HepG2 (cell line): ENCODE data around the gene GSG1. TPM values are rescaled to one million over a fixed set of nuclear protein-coding genes. Genes with fewer than 3 reads are reported as not detected.

Source experiments
- ATAC-seq: fragments of 200-7000 bp; cut with Tn5 transposase; 3 replicates; pipeline ENCODE4 v1.9.1; 2020; ENCODE audit warnings: mild to moderate bottlenecking, moderate library complexity
- BruUV-seq: library from RNA; stranded (reverse); fragments of 400-500 nt; replicated peaks from 2 replicates; lab custom pipeline; 2021; lab: Mats Ljungman, UMichigan
- CTCF ChIA-PET: fragments of 300-600 bp; formaldehyde crosslinking; extraction: SDS; loops from one replicate; lab custom pipeline; 2021; ENCODE audit warnings: low total read pairs, inconsistent platforms, low intra/inter-chr PET ratio; lab: Yijun Ruan, JAX
- POLR2A ChIA-PET: fragments of 350-600 bp; sonication (Branson Sonifier 250); formaldehyde crosslinking; loops from one replicate; lab custom pipeline; 2020; ENCODE audit warnings: antibody characterized with exemption, inconsistent platforms; lab: Yijun Ruan, JAX
- DNase-seq: peaks from one replicate; pipeline ENCODE4 v3.0.0-alpha.2; 2015; ENCODE audit warnings: low spot score
- FAIRE-seq: peaks from 3 replicates; lab custom pipeline; 2011; peaks lifted over from hg19 to GRCh38; lab: Jason Lieb, UNC
- H2AFZ ChIP-seq: one replicate; pipeline ENCODE4 v1.6.1; 2011; ENCODE audit warnings: low read length, inconsistent platforms
- H3K27ac ChIP-seq: fragments of 300-600 bp; 3 replicates; pipeline ENCODE4 v1.8.0; 2011; ENCODE audit warnings: mixed run types, mild to moderate bottlenecking, mixed read lengths, low read length, inconsistent platforms; ENCODE audit not compliant: insufficient read depth; ENCODE audit errors: extremely low read length
- H3K27me3 ChIP-seq, 2 experiments: fragments of 200-600 bp in 1 of 2; 2 replicates in 1 of 2; 3 replicates in 1 of 2; pipeline versions ENCODE4 v1.6.0 to v1.8.0; 2011; ENCODE audit warnings: low read length in 2 of 2, mild to moderate bottlenecking in 2 of 2, moderate library complexity in 2 of 2, inconsistent platforms in 1 of 2; ENCODE audit not compliant: insufficient read depth in 2 of 2, control insufficient read depth in 1 of 2
- H3K36me3 ChIP-seq, 2 experiments: fragments of 200-600 bp in 1 of 2; replicated peaks in 1 of 2; 2 replicates in 1 of 2; 3 replicates in 1 of 2; pipeline versions ENCODE4 v1.5.1 to v1.8.0; 2011; ENCODE audit warnings: low read length in 2 of 2, inconsistent platforms in 1 of 2; ENCODE audit not compliant: insufficient read depth in 2 of 2, control insufficient read depth in 1 of 2
- H3K4me1 ChIP-seq: 2 replicates; pipeline ENCODE4 v1.5.1; 2012; ENCODE audit warnings: low read length, inconsistent platforms; ENCODE audit not compliant: insufficient read depth
- H3K4me2 ChIP-seq: 2 replicates; pipeline ENCODE4 v1.6.0; 2011; ENCODE audit warnings: low read depth, low read length, inconsistent platforms
- H3K4me3 ChIP-seq, 3 experiments: fragments of 200-600 bp in 1 of 3; sonication (generic), shearing (Covaris generic) in 1 of 3; replicated peaks in 1 of 3; 2 replicates each; pipeline ENCODE4 v1.5.1; 2011 to 2016; ENCODE audit warnings: low read length in 3 of 3, inconsistent platforms in 2 of 3, low read depth in 2 of 3, mild to moderate bottlenecking in 2 of 3, control low read depth in 1 of 3, mixed read lengths in 1 of 3; ENCODE audit not compliant: insufficient read depth in 1 of 3
- H3K79me2 ChIP-seq: one replicate; pipeline ENCODE4 v1.6.1; 2011; ENCODE audit warnings: low read length, inconsistent platforms; ENCODE audit not compliant: insufficient read depth
- H3K9ac ChIP-seq: 2 replicates; pipeline ENCODE4 v1.6.0; 2011; ENCODE audit warnings: mild to moderate bottlenecking, low read depth, low read length, inconsistent platforms; ENCODE audit not compliant: insufficient read depth
- H3K9me3 ChIP-seq: 2 replicates; pipeline ENCODE4 v1.5.1; 2012; ENCODE audit warnings: mild to moderate bottlenecking, low read length
- H4K20me1 ChIP-seq: 2 replicates; pipeline ENCODE4 v1.6.0; 2011; ENCODE audit warnings: inconsistent platforms, mild to moderate bottlenecking, low read length, moderate library complexity; ENCODE audit not compliant: insufficient read depth
- ATF7 ChIP-seq, 2 experiments: fragments of 450-650 bp in 1 of 2; sonication (generic) in 1 of 2; formaldehyde crosslinking in 1 of 2; IDR thresholded peaks; 2 replicates each; pipeline versions ENCODE4 v1.4.0 to v1.6.1; 2016 to 2020; ENCODE audit warnings: antibody characterized with exemption in 1 of 2, mild to moderate bottlenecking in 1 of 2, missing genetic modification reagents in 1 of 2
- CREB1 ChIP-seq, 2 experiments: fragments of 450-650 bp in 1 of 2; IDR thresholded peaks; 2 replicates each; pipeline ENCODE4 v1.6.1; 2016 to 2017; ENCODE audit warnings: control low read depth in 1 of 2, mild to moderate bottlenecking in 1 of 2, missing compliant biosample characterization in 1 of 2, missing genetic modification characterization in 1 of 2
- PITX1 ChIP-seq: sonication (generic); formaldehyde crosslinking; IDR thresholded peaks from 2 replicates; pipeline ENCODE4 v1.5.1; 2020; ENCODE audit warnings: mild to moderate bottlenecking, missing genetic modification reagents
- SMARCC2 ChIP-seq: fragments of 450-650 bp; IDR thresholded peaks from 2 replicates; pipeline ENCODE4 v1.6.1; 2017; ENCODE audit warnings: antibody characterized with exemption, mild to moderate bottlenecking
- WGBS: methylation state at CpG from one replicate; pipeline ENCODE4 v1.1.6; 2017; ENCODE audit warnings: low lambda C conversion rate; 5-methylcytosine and 5-hydroxymethylcytosine counted together
- in situ Hi-C: cut with HindIII; loops from 2 replicates; pipeline ENCODE4 v1.10.0; 2017; ENCODE audit warnings: low pct_unique_long_range_greater_than_20kb; ENCODE audit not compliant: extremely low pct_ligation_motif_present
- intact Hi-C: fragments of 100-400 bp; cut with micrococcal nuclease; formaldehyde crosslinking; loops from one replicate; pipeline ENCODE4 v1.10.0; 2022; ENCODE audit not compliant: unreplicated experiment
- polyA plus RNA-seq, 8 experiments: library from polyadenylated mRNA; depleted of rRNA in 3 of 8; stranded (reverse) in 7 of 8; unstranded in 1 of 8; fragments of >200 nt; fragmentation: Illumina TruSeq in 4 of 8; extraction: Trizol in 4 of 8; gene quantifications; 2 replicates each; pipeline versions ENCODE4 v1.2.1 to v1.2.3, GENCODE V29; 2011 to 2016; ENCODE audit warnings: low read depth in 4 of 8, missing spikeins in 1 of 8, mixed read lengths in 1 of 8; ENCODE audit not compliant: insufficient read depth in 1 of 8
- total RNA-seq, 5 experiments: library from RNA; depleted of rRNA; stranded (reverse); fragments of >200 nt; fragmentation: Illumina TruSeq; extraction: Trizol; gene quantifications; 2 replicates each; pipeline ENCODE4 v1.2.3, GENCODE V29; 2016; ENCODE audit warnings: low read depth in 1 of 5

Gene GSG1
- total and polyA plus RNA-seq, 2 of the 13 experiments (the other 11 are each of a cell fraction or from before 2014, with no cell fraction given) = not detected

DNA sequence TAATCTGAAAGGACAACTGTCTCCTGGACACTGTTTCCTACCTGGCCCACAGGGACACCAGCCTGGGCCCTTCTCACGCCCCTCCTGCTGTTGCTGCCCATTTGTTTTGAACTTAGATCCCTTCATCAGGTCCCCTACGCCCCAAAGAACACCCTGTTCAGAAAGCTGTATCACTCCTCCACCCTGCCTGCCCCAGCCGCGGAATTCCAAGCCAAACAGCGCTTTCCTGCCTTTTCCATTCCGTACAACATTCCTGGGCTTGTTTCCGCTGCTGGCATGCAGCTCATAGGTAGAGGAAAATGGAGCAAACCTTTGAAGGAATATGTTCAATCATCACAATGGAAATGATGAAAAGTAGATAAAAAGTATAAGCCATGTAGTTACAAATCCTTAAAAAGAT is 12.8 kb upstream of the GSG1 start:
- Histone ChIP-seq H3K36me3 (no peaks in the 10 kb centered on the region), H3K27me3 (peaks cover 1 to 31% of the 10 kb centered on the region in 2 experiments; a peak in 4 of 5 replicates), H3K79me2 (no peaks in the 10 kb centered on the region), H3K27ac (no peak overlapping the region), H3K4me2 (no peak overlapping the region), H3K9ac (no peak overlapping the region), H2AFZ (no peak overlapping the region), H3K4me3 (no peak overlapping the region), H4K20me1 (no peaks in the 10 kb centered on the region), H3K9me3 (peaks cover 6% of the 10 kb centered on the region; the same call in 1 of the 2 replicates), H3K4me1 (peaks cover 5% of the 10 kb centered on the region; the same call in 1 of the 2 replicates)
- TF ChIP-seq SMARCC2 = no peak
- no TSS peak for BruUV-seq
- ATAC-seq = no peak
- intact Hi-C loops = no loop called here
- in situ Hi-C loops = no loop called here
- WGBS = 3% methylated on average over 7 of the region's 7 CpGs
- no peak for DNase-seq
- ChIA-PET CTCF (no interaction called here), POLR2A (no interaction called here)
- no peak for FAIRE-seq

- no peak for FAIRE-seq
- ATAC-seq = no peak
- Histone ChIP-seq H3K4me3 (no peak overlapping the region), H3K4me1 (peaks cover 5% of the 10 kb centered on the region; the same call in 1 of the 2 replicates), H3K27me3 (peaks cover 1 to 31% of the 10 kb centered on the region in 2 experiments; a peak in 4 of 5 replicates), H3K4me2 (no peak overlapping the region), H3K9me3 (peaks cover 6% of the 10 kb centered on the region; the same call in 1 of the 2 replicates), H2AFZ (no peak overlapping the region), H3K79me2 (no peaks in the 10 kb centered on the region), H3K27ac (no peak overlapping the region), H4K20me1 (no peaks in the 10 kb centered on the region), H3K36me3 (no peaks in the 10 kb centered on the region), H3K9ac (no peak overlapping the region)
- POLR2A ChIA-PET = no interaction called here
- peak; percentile 81 for TF ChIP-seq ATF7 (IDR thresholded peaks at IDR 0.05)
- no peak for TF ChIP-seq ATF7 (CRISPR knock-in tag; IDR thresholded peaks at IDR 0.05)
- TF ChIP-seq PITX1 = no peak
- peak; percentile 64 for TF ChIP-seq CREB1 (IDR thresholded peaks at IDR 0.05)
- no peak for TF ChIP-seq CREB1 (CRISPR knock-in tag; IDR thresholded peaks at IDR 0.05)
- no TSS peak for BruUV-seq
- in situ Hi-C loops (no loop called here), intact Hi-C loops (no loop called here)
- CTCF ChIA-PET = no interaction called here
- no peak for DNase-seq
- WGBS = 23% methylated on average over 12 of the region's 15 CpGs
Observed at GRCh38 chr12:13114251-13115052, 11.0 kb upstream of the GSG1 start.
